ENCODE measurements around the gene NAMPT.

NAMPT gene

DNA sequence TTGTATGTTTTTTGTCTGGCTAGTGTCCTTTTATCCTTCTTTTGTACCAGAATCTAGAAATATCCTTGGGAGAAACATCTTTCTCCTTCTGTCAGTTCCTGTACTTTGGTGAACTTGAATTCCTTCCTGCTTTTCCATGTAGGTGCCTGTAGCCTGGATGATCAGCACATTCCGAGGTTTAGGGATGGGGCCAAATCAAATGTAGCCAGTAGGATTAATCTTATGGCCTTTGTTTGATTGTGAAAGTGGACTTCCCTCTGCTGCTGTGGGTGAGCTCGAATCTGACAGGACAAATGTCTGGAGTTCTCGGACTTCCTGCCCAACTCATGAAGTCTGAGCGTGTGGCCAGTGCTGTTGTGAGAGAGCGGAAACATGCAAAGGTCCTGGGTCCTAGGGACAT, 33.2 kb upstream of the NAMPT start:
- H3K9ac ChIP-seq (ENCODE audit: low read depth, low read length, poor library complexity, severe bottlenecking) = no peak overlapping the region
- TF ChIP-seq, protein P1, sequence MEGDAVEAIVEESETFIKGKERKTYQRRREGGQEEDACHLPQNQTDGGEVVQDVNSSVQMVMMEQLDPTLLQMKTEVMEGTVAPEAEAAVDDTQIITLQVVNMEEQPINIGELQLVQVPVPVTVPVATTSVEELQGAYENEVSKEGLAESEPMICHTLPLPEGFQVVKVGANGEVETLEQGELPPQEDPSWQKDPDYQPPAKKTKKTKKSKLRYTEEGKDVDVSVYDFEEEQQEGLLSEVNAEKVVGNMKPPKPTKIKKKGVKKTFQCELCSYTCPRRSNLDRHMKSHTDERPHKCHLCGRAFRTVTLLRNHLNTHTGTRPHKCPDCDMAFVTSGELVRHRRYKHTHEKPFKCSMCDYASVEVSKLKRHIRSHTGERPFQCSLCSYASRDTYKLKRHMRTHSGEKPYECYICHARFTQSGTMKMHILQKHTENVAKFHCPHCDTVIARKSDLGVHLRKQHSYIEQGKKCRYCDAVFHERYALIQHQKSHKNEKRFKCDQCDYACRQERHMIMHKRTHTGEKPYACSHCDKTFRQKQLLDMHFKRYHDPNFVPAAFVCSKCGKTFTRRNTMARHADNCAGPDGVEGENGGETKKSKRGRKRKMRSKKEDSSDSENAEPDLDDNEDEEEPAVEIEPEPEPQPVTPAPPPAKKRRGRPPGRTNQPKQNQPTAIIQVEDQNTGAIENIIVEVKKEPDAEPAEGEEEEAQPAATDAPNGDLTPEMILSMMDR (conservative IDR thresholded peaks at IDR 0.05; ENCODE audit: low read length) = no peak
- TF ChIP-seq EZH2phosphoT487 (IDR thresholded peaks at IDR 0.05; ENCODE audit: borderline replicate concordance) = no peak
- no peak overlapping the region for H3K4me3 ChIP-seq (ENCODE audit: low read length, poor library complexity, severe bottlenecking)
- H3K9me2 ChIP-seq (replicated peaks; ENCODE audit: low read depth, low read length) = no peaks in the 10 kb centered on the region
- no peaks in the 10 kb centered on the region for H3K79me2 ChIP-seq (ENCODE audit: insufficient read depth, low read length)
- H3F3A ChIP-seq (ENCODE audit: low read depth) = no peaks in the 10 kb centered on the region
- H4K20me1 ChIP-seq (ENCODE audit: insufficient read depth, low read length, poor library complexity, severe bottlenecking) = no peaks in the 10 kb centered on the region
- H3K36me3 ChIP-seq (ENCODE audit: insufficient read depth, low read length) = no peaks in the 10 kb centered on the region
- H3K4me2 ChIP-seq (ENCODE audit: low read depth, low read length, poor library complexity, severe bottlenecking) = no peak overlapping the region
- no peaks in the 10 kb centered on the region for H3K9me3 ChIP-seq (ENCODE audit: insufficient read depth, low read depth, low read length)
- no peak overlapping the region for H2AFZ ChIP-seq (ENCODE audit: low read length)
- no peaks in the 10 kb centered on the region for H3K27me3 ChIP-seq (ENCODE audit: insufficient read depth, low read length, poor library complexity, severe bottlenecking)
- no peaks in the 10 kb centered on the region for H3K4me1 ChIP-seq (ENCODE audit: insufficient read depth, low read length, poor library complexity, severe bottlenecking)

DNA sequence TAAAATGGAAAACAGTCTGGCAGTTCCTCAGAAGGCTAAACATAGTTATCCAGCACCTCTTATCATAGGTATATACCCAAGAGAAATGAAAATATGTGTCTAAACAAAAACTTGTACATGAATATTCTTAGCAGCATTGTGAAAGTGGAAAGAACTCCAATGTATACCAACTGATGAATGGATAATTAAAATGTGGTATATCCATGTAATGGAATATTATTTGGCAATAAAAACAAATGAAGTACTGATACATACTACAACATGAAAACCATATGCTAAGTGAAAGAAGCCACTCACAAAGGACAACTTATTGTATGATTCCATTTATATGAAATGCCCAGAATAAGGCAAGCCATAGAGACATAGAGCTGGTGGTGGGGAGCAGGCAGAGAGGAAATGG, 32.2 kb upstream of the NAMPT start:
- Histone ChIP-seq H3K4me3 (ENCODE audit: low read length, poor library complexity, severe bottlenecking) (no peak overlapping the region), H3K9me3 (ENCODE audit: insufficient read depth, low read depth, low read length) (no peaks in the 10 kb centered on the region), H3K36me3 (ENCODE audit: insufficient read depth, low read length) (no peaks in the 10 kb centered on the region), H3K4me2 (ENCODE audit: low read depth, low read length, poor library complexity, severe bottlenecking) (no peak overlapping the region), H3K79me2 (ENCODE audit: insufficient read depth, low read length) (no peaks in the 10 kb centered on the region), H3K4me1 (ENCODE audit: insufficient read depth, low read length, poor library complexity, severe bottlenecking) (no peaks in the 10 kb centered on the region), H2AFZ (ENCODE audit: low read length) (no peak overlapping the region), H3K9ac (ENCODE audit: low read depth, low read length, poor library complexity, severe bottlenecking) (no peak overlapping the region), H3F3A (ENCODE audit: low read depth) (no peaks in the 10 kb centered on the region), H3K27me3 (ENCODE audit: insufficient read depth, low read length, poor library complexity, severe bottlenecking) (no peaks in the 10 kb centered on the region), H4K20me1 (ENCODE audit: insufficient read depth, low read length, poor library complexity, severe bottlenecking) (no peaks in the 10 kb centered on the region), H3K9me2 (replicated peaks; ENCODE audit: low read depth, low read length) (no peaks in the 10 kb centered on the region)
- TF ChIP-seq EZH2phosphoT487 (IDR thresholded peaks at IDR 0.05; ENCODE audit: borderline replicate concordance) = no peak
- TF ChIP-seq, protein P1 (conservative IDR thresholded peaks at IDR 0.05; ENCODE audit: low read length) = no peak

DNA sequence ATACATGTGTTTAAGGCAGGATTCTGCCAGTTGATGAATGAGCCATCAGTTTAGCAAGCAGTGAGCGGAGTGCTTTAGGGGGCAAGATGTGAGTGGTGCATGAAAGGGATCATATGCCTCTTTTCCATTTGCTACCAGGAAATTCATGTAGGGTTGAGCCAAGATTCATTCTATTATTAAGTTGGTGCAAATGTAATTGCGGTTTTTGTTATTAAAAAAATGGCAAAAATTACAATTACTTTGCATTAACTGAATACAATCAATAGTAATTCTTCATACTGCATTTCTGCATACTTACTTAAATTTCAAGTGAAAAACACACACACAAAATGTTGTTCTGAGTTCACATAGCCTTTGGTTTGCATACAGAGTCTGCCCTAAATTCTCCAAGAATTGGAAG, 30.1 kb upstream of the NAMPT start:
- no peak for TF ChIP-seq EZH2phosphoT487 (IDR thresholded peaks at IDR 0.05; ENCODE audit: borderline replicate concordance)
- TF ChIP-seq, protein P1 (conservative IDR thresholded peaks at IDR 0.05; ENCODE audit: low read length) = no peak

More for the DNA sequence above, 30.1 kb upstream of the NAMPT start:
- Histone ChIP-seq H3K4me1 (ENCODE audit: insufficient read depth, low read length, poor library complexity, severe bottlenecking) (no peaks in the 10 kb centered on the region), H3K27me3 (ENCODE audit: insufficient read depth, low read length, poor library complexity, severe bottlenecking) (no peaks in the 10 kb centered on the region), H3F3A (ENCODE audit: low read depth) (no peaks in the 10 kb centered on the region), H3K4me2 (ENCODE audit: low read depth, low read length, poor library complexity, severe bottlenecking) (no peak overlapping the region), H3K9me3 (ENCODE audit: insufficient read depth, low read depth, low read length) (no peaks in the 10 kb centered on the region), H4K20me1 (ENCODE audit: insufficient read depth, low read length, poor library complexity, severe bottlenecking) (no peaks in the 10 kb centered on the region), H3K36me3 (ENCODE audit: insufficient read depth, low read length) (no peaks in the 10 kb centered on the region), H3K79me2 (ENCODE audit: insufficient read depth, low read length) (no peaks in the 10 kb centered on the region), H2AFZ (ENCODE audit: low read length) (no peak overlapping the region), H3K9ac (ENCODE audit: low read depth, low read length, poor library complexity, severe bottlenecking) (no peak overlapping the region), H3K9me2 (replicated peaks; ENCODE audit: low read depth, low read length) (no peaks in the 10 kb centered on the region), H3K4me3 (ENCODE audit: low read length, poor library complexity, severe bottlenecking) (no peak overlapping the region)
